Measurements from ENCODE around the gene TEKTIP1. TPM values are rescaled to one million over a fixed set of nuclear protein-coding genes. Genes with fewer than 3 reads are reported as not detected.

The TEKTIP1 gene
- total RNA-seq, 1 donor from 2014 or later: 0.68 TPM

DNA sequence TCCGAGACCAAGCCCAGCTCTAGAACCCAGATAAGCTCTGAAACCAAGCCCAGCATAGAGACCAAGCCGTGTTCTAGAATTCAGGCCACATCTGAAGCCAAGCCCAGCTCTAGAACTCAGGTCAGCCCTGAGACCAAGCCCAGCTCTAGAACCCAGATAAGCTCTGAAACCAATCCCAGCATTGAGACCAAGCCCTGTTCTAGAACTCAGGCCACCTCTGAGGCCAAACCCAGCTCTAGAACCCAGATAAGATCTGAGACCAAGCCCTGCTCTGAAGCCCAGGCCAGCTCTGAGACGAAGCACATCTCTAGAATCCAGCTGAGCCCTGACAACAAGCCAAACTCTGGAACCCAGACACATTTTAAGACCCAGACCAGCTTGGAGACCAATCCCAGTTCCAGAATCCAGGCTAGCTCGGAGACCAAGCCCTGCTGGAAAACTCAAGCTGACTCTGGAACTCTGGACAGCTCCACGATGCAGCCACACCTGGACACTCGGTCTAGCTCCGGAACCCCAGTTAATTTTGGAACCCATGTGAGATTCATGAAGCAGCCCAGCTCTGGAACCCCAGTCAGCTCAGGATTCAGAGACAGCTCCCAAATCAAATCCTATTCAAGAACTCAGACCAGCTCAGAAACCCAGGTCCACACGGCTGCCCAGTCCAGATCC, 52.2 kb downstream of the TEKTIP1 start:
- H3K4me1 ChIP-seq (ENCODE audit: insufficient read depth, low read length): peaks cover 3% of the 10 kb centered on the region
- FAIRE-seq (no peak), DNase-seq (ENCODE audit: low read depth) (no peak)
- no peak overlapping the region for H3K4me2 ChIP-seq (ENCODE audit: low read length)
- H2AFZ ChIP-seq (ENCODE audit: low read depth, low read length): no peak overlapping the region
- no peak overlapping the region for H3K4me3 Mint-ChIP-seq (ENCODE audit: unreplicated experiment)
- no peaks in the 10 kb centered on the region for H3K9me3 ChIP-seq (ENCODE audit: insufficient read depth, low read depth, low read length)
- no peak overlapping the region for H3K9ac ChIP-seq (ENCODE audit: low read length)
- H3K4me1 Mint-ChIP-seq (ENCODE audit: low read depth, unreplicated experiment): no peaks in the 10 kb centered on the region
- H3K9me3 Mint-ChIP-seq (ENCODE audit: unreplicated experiment): no peaks in the 10 kb centered on the region
- H3K4me3 ChIP-seq (ENCODE audit: insufficient read depth, low read depth, low read length): no peak overlapping the region
- no peaks in the 10 kb centered on the region for H3K79me2 ChIP-seq (ENCODE audit: insufficient read depth, low read length)
- H3K36me3 Mint-ChIP-seq (ENCODE audit: low read depth, unreplicated experiment): peaks cover 3% of the 10 kb centered on the region
- no peak overlapping the region for H3K27ac ChIP-seq (ENCODE audit: low read depth, low read length)
- H3K27ac Mint-ChIP-seq (ENCODE audit: unreplicated experiment): no peak overlapping the region
- no peaks in the 10 kb centered on the region for H4K20me1 ChIP-seq (ENCODE audit: insufficient read depth, low read length)
- H3K27me3 ChIP-seq (ENCODE audit: insufficient read depth, low read length): no peaks in the 10 kb centered on the region
- H3K27me3 Mint-ChIP-seq (ENCODE audit: low read depth, unreplicated experiment): peaks cover 38% of the 10 kb centered on the region
- H3K36me3 ChIP-seq (ENCODE audit: insufficient read depth, low read length): no peaks in the 10 kb centered on the region
- no peak for TF ChIP-seq EZH2 (IDR thresholded peaks at IDR 0.05; ENCODE audit: insufficient read depth, low read length)
- TF ChIP-seq, protein P1, sequence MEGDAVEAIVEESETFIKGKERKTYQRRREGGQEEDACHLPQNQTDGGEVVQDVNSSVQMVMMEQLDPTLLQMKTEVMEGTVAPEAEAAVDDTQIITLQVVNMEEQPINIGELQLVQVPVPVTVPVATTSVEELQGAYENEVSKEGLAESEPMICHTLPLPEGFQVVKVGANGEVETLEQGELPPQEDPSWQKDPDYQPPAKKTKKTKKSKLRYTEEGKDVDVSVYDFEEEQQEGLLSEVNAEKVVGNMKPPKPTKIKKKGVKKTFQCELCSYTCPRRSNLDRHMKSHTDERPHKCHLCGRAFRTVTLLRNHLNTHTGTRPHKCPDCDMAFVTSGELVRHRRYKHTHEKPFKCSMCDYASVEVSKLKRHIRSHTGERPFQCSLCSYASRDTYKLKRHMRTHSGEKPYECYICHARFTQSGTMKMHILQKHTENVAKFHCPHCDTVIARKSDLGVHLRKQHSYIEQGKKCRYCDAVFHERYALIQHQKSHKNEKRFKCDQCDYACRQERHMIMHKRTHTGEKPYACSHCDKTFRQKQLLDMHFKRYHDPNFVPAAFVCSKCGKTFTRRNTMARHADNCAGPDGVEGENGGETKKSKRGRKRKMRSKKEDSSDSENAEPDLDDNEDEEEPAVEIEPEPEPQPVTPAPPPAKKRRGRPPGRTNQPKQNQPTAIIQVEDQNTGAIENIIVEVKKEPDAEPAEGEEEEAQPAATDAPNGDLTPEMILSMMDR (IDR thresholded peaks at IDR 0.05; ENCODE audit: insufficient read depth, low read depth, low read length): no peak

DNA sequence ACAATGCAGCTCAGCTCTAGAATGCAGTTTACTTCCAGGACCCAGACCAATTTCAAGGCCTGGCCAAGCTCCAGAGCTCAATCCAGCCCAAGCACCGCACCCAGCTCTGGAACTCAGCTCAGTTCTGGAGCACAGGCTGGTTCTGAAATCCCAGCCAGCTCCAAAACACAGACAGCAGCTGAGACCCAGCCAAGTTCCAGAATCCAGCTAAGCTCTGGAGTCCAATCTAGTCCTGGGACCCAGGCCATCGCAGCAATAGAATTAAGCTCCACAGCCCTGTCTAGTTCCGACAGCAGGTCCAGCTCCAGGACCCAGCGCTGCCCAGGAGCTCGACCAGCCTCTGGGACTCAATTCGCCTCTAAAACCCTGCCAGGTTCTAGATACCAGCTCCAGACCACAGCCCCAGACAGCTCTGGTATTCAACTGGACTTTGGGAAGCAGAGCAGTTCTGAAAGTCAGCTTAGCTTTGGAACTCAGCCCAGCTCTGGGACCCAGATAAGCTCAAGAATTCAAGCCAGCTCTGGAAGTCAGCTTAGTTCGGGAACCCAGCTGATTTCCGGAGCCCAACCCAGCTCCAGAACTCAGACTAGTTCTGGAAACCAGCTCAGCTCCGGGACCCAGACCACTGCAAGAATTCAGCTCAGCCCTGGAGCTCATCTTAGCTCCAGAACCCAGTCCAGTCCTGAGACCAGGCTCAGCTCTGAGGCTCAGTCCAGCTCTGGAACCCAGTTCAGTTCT, 53.1 kb downstream of the TEKTIP1 start:
- H3K4me1 ChIP-seq (ENCODE audit: insufficient read depth, low read length): no peaks in the 10 kb centered on the region
- peak overlapping the region; percentile 50 for H3K4me3 Mint-ChIP-seq (ENCODE audit: unreplicated experiment)
- H3K27me3 Mint-ChIP-seq (ENCODE audit: low read depth, unreplicated experiment): peaks cover 36% of the 10 kb centered on the region
- H2AFZ ChIP-seq (ENCODE audit: low read depth, low read length): no peak overlapping the region
- no peaks in the 10 kb centered on the region for H3K9me3 Mint-ChIP-seq (ENCODE audit: unreplicated experiment)
- H4K20me1 ChIP-seq (ENCODE audit: insufficient read depth, low read length): no peaks in the 10 kb centered on the region
- TF ChIP-seq EZH2 (IDR thresholded peaks at IDR 0.05; ENCODE audit: insufficient read depth, low read length): no peak
- TF ChIP-seq, protein P1 (IDR thresholded peaks at IDR 0.05; ENCODE audit: insufficient read depth, low read depth, low read length): no peak
- H3K4me2 ChIP-seq (ENCODE audit: low read length): no peak overlapping the region
- H3K4me3 ChIP-seq (ENCODE audit: insufficient read depth, low read depth, low read length): no peak overlapping the region
- no peaks in the 10 kb centered on the region for H3K4me1 Mint-ChIP-seq (ENCODE audit: low read depth, unreplicated experiment)
- no peaks in the 10 kb centered on the region for H3K27me3 ChIP-seq (ENCODE audit: insufficient read depth, low read length)
- H3K79me2 ChIP-seq (ENCODE audit: insufficient read depth, low read length): no peaks in the 10 kb centered on the region
- H3K36me3 ChIP-seq (ENCODE audit: insufficient read depth, low read length): no peaks in the 10 kb centered on the region
- no peak overlapping the region for H3K27ac ChIP-seq (ENCODE audit: low read depth, low read length)
- FAIRE-seq: no peak
- no peaks in the 10 kb centered on the region for H3K9me3 ChIP-seq (ENCODE audit: insufficient read depth, low read depth, low read length)
- H3K9ac ChIP-seq (ENCODE audit: low read length): no peak overlapping the region
- H3K36me3 Mint-ChIP-seq (ENCODE audit: low read depth, unreplicated experiment): peaks cover 3% of the 10 kb centered on the region
- no peak overlapping the region for H3K27ac Mint-ChIP-seq (ENCODE audit: unreplicated experiment)
- DNase-seq (ENCODE audit: low read depth): no peak

DNA sequence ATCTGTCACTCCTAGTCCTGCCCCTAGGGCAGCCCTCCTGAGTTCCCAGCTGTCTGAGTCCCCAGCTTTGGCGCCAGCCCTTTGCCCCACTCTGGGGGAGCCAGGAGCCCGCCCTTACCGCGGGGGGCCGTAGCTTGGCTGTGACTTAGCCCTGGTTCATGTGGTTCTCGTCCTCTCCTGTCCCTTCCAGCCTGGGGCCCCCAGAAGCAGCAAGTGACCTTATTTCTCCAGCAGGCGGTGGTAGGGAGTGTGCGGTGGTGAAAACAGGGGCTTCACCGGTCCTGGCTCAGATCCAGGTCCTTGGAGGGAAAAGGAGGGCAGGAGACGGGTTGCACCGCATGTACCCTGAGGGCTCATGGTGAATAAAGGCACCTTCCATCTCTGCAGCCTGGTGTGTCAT, 54.2 kb downstream of the TEKTIP1 start:
- no peak overlapping the region for H3K27ac ChIP-seq (ENCODE audit: low read depth, low read length)
- no peaks in the 10 kb centered on the region for H4K20me1 ChIP-seq (ENCODE audit: insufficient read depth, low read length)
- FAIRE-seq (no peak), DNase-seq (ENCODE audit: low read depth) (no peak)
- H3K4me1 ChIP-seq (ENCODE audit: insufficient read depth, low read length): no peaks in the 10 kb centered on the region
- H3K27me3 ChIP-seq (ENCODE audit: insufficient read depth, low read length): no peaks in the 10 kb centered on the region
- no peak overlapping the region for H3K4me3 ChIP-seq (ENCODE audit: insufficient read depth, low read depth, low read length)
- no peak overlapping the region for H3K9ac ChIP-seq (ENCODE audit: low read length)
- H3K4me3 Mint-ChIP-seq (ENCODE audit: unreplicated experiment): no peak overlapping the region
- TF ChIP-seq, protein P1 (IDR thresholded peaks at IDR 0.05; ENCODE audit: insufficient read depth, low read depth, low read length): no peak
- no peak for TF ChIP-seq EZH2 (IDR thresholded peaks at IDR 0.05; ENCODE audit: insufficient read depth, low read length)
- H3K27me3 Mint-ChIP-seq (ENCODE audit: low read depth, unreplicated experiment): peaks cover 36% of the 10 kb centered on the region
- H3K4me2 ChIP-seq (ENCODE audit: low read length): no peak overlapping the region
- no peaks in the 10 kb centered on the region for H3K9me3 ChIP-seq (ENCODE audit: insufficient read depth, low read depth, low read length)
- H2AFZ ChIP-seq (ENCODE audit: low read depth, low read length): no peak overlapping the region
- H3K36me3 Mint-ChIP-seq (ENCODE audit: low read depth, unreplicated experiment): peaks cover 5% of the 10 kb centered on the region
- no peak overlapping the region for H3K27ac Mint-ChIP-seq (ENCODE audit: unreplicated experiment)
- H3K9me3 Mint-ChIP-seq (ENCODE audit: unreplicated experiment): no peaks in the 10 kb centered on the region
- H3K36me3 ChIP-seq (ENCODE audit: insufficient read depth, low read length): no peaks in the 10 kb centered on the region
- no peaks in the 10 kb centered on the region for H3K79me2 ChIP-seq (ENCODE audit: insufficient read depth, low read length)
- no peaks in the 10 kb centered on the region for H3K4me1 Mint-ChIP-seq (ENCODE audit: low read depth, unreplicated experiment)
